Smooth muscle cell of trachea (primary cell): ENCODE data around the gene SCG2. TPM values are rescaled to one million over a fixed set of nuclear protein-coding genes. Genes with fewer than 3 reads are reported as not detected.

Experiments
- total RNA-seq: library from RNA; depleted of rRNA; stranded (reverse); fragments of >200 nt; gene quantifications from 2 replicates; pipeline ENCODE4 v1.2.1, GENCODE V29; 2014

SCG2 gene
- total RNA-seq = 1.0 and 1.2 TPM in 2 replicates

GRCh38 chr2:223601932-223602666 is at the start of gene SCG2:
TSS of gene SCG2 (minus strand) at chr2:223602361. CDS start at chr2:223599282, 3,079 bp downstream.

Other genes starting within 250 kb of the SCG2 start
- gene AP1S3, start 235.2 kb upstream of the SCG2 start, total RNA-seq = 2.6 and 4.4 TPM in 2 replicates